GM10847 (cell line): Measurements from ENCODE around the gene GLB1L3.

Experiments
- POLR2A ChIP-seq: IDR thresholded peaks from 2 replicates; pipeline ENCODE4 v1.6.1; 2011; ENCODE audit not compliant: insufficient read length; ENCODE audit errors: extremely low read depth

GLB1L3 gene, protein sequence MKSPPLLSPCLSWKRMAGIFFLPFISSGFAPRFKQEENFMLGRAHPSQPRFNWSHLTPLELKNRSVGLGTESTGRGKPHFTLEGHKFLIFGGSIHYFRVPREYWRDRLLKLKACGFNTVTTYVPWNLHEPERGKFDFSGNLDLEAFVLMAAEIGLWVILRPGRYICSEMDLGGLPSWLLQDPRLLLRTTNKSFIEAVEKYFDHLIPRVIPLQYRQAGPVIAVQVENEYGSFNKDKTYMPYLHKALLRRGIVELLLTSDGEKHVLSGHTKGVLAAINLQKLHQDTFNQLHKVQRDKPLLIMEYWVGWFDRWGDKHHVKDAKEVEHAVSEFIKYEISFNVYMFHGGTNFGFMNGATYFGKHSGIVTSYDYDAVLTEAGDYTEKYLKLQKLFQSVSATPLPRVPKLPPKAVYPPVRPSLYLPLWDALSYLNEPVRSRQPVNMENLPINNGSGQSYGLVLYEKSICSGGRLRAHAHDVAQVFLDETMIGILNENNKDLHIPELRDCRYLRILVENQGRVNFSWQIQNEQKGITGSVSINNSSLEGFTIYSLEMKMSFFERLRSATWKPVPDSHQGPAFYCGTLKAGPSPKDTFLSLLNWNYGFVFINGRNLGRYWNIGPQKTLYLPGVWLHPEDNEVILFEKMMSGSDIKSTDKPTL

DNA sequence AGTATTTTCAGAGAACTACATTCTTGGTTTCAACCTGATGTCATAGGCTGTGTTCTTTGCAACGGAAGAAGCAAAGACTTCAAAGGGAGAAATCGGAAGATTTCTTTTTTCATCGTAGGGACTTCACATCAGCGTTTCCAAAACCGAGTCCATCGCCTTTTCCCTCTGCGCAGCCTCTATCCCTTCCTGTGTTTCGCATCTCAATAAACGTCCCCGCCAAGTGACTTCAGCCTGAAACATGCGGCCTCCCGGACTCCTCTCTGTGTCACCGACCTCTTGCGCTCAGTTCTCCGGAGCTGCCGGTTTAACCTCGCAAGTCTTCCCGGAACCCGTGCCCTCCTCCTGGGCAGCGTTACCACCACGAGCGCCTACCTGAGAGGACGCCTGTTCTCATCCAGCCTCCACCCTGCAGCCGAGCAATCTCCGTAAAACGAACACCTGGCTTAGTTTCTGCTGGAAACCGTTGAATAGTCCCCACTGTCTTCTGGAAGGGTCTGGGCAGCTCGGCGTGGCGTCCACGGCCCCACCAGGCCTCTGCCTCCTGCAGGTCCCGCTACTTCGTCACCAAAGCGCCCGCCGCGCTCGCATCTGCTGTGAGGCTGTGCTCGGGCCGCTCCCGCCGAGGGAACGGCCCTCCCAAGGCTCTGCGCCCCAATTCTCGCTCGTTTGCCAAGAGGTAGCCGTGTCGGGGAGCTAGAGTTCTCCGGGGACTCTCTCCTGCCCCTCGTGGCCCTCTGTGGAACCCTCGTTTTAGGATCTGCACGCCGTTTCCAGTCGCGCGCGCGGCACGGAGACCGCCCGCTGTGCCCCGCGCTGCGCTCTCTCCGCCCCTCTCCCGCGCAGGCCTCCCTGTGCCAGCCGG lies at the start of gene GLB1L3:
Gene GLB1L3, plus strand, starts transcription at position 846 of the 862 bp plus-strand sequence. CDS start 362 bp downstream, outside the sequence.
- no peak for TF ChIP-seq POLR2A

GRCh38 chr11:134226806-134227325 lies 49.3 kb upstream of the GLB1L3 start:
- no peak for TF ChIP-seq POLR2A

- TF ChIP-seq POLR2A: no peak
These were observed 47.6 kb upstream of the GLB1L3 start for GRCh38 chr11:134228625-134229024.

DNA sequence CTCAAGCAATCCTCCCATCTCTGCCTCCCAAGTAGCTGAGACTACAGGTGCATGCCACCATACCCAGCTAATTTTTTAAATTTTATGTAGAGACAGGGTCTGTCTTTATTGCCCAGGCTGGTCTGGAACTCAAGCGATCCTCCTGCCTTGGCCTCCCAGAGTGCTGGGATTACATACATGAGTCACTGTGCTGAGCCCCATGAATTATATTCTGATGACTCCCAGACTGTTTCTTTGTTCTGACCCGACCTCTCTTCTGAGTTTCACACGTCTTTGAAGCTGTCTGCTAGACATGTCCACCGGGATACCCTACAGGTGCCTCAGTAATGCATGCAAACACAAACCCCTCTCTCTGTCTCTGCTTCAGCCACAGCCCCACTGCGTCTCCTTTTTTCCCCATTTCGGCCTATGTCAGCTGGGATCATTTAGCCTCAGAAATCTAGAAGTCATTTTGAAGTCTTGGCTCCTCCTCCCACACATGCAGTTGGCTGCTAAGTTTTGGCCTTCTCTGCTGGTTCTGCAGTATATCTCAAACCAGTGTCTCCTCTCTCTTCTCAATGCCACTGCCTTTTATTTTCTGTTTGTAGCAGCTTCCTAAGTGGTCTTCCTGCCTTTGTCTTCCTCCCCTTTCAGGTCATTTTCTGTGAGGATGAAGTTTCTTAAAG lies 46.9 kb upstream of the GLB1L3 start:
- TF ChIP-seq POLR2A: no peak

GRCh38 chr11:134230339-134230738 lies 45.8 kb upstream of the GLB1L3 start:
- TF ChIP-seq POLR2A: no peak

- no peak for TF ChIP-seq POLR2A
These were observed 44.1 kb upstream of the GLB1L3 start for GRCh38 chr11:134231958-134232659.

DNA sequence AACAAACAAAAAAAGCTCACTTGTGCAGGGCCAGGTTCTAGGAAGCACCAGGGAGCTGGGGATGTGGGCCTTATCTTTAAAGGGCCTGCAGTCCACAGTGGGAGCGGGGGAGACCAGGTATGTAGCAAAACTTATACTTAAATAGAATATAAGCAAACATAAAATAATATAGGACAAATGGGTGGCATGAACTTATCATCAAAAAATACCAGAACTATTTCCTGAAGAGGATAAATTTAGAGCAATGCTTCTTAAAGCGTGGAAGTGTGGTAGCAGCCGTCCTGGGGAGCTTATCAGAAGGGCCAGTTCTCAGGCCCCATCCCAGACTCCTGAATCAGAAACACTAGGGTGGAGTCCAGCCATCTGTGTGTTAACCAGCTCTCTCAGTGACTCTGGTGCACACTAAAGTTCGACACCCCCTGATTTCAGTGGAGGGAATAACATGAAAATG lies 42.4 kb upstream of the GLB1L3 start:
- TF ChIP-seq POLR2A: no peak

GRCh38 chr11:134235399-134235798 lies 40.8 kb upstream of the GLB1L3 start:
- no peak for TF ChIP-seq POLR2A

DNA sequence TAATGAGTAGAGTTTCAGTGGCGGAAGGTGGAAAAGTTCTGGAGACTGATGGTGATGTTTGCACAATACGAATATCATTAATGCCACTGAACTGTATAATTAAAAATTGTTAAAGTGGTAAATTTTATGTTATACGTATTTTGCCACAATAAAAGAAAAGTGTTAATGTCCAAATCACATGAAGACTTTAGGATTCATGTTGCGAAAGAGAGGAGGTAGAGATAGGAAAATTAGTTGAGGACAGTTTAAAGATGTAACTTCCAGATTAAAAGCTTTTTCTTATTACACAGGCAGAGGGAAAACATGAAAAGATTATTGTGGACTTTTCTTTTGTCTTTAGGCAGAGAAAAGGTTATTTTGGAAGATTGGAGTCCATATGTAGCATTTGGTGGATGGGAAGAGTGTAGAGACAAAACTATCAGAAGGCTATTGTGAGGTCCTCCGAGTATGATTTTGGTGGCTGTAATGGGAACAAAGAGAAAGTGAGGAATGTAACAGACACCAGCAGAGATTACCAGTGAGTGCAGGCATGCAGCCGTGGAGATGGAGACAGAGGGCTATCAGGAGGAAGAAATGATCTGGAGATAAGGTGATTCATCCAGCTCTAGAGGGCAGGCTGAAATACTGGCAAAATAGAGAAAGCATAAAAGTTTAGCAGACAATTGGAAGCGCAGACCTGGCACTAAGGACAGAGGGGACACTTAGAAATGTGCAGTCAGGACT lies 39.2 kb upstream of the GLB1L3 start:
- TF ChIP-seq POLR2A: no peak

DNA sequence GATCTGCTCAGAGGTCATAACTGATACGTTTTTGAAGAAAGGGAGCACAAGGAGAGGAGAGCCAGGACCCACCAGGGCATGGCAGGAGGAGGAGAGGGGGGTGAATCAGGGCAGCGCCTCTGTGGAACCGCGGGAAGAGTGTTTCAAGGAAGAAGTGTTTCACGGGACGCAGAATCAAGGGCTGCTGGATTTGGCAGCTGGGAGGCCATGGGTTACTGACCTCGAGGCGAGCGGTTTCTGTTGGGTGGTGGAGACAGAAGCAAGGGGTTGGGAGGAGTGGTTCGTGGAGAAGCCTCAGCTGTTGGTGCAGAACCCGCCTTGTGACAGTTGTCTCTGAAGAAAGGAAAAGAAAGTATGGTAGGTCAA lies 38.6 kb upstream of the GLB1L3 start:
- no peak for TF ChIP-seq POLR2A

DNA sequence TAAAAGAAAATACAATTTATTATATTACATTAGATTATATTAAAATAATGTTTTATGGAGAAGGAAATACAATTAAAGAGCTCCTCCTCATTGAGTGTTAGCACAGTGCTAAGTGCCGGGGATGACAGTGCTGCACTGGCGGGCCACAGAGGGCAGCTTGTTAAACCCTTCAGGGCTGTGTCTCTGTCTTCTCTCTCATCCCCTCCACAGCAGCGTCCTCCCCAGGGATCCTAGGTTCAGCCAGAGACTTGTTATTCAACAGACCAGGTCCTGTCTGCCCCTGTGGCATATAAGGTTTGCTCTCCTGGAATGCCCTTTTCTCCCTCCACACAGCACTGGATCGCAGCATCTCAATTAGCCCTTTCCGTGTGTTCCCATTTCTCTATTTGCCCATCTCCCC lies 37.2 kb upstream of the GLB1L3 start:
- no peak for TF ChIP-seq POLR2A

- TF ChIP-seq POLR2A: no peak
These were observed 35.6 kb upstream of the GLB1L3 start for GRCh38 chr11:134240592-134240991.

- TF ChIP-seq POLR2A: no peak
These were observed 33.8 kb upstream of the GLB1L3 start for GRCh38 chr11:134242376-134242775.

DNA sequence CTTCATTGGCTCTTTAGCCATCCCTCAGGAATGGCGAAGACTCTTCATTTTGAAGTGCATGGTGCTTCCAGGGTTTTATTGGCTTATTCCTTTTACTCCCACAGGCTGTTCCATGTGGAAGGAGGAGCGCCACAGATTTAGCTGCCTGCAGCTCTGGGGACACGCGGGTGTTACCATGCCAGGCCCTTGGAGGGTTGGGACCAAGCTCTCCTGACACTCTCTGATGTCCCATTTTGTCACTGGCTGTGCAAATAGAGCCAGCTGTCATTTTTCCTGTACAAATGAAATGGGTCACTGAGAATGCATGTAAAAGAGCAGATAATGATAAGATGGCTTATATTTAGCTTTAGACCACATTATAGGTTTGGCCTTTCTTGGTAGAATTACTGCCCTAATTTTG lies 32.3 kb upstream of the GLB1L3 start:
- no peak for TF ChIP-seq POLR2A

- no peak for TF ChIP-seq POLR2A
These were observed 31.6 kb upstream of the GLB1L3 start for GRCh38 chr11:134244593-134244992.
